HepG2 (cell line): Measurements from ENCODE around the gene AHCYL1. TPM values are rescaled to one million over a fixed set of nuclear protein-coding genes. Genes with fewer than 3 reads are reported as not detected.

Source experiments
- ATAC-seq: fragments of 200-7000 bp; cut with Tn5 transposase; 3 replicates; pipeline ENCODE4 v1.9.1; 2020; ENCODE audit warnings: mild to moderate bottlenecking, moderate library complexity
- BruUV-seq: library from RNA; stranded (reverse); fragments of 400-500 nt; replicated peaks from 2 replicates; lab custom pipeline; 2021; lab: Mats Ljungman, UMichigan
- CTCF ChIA-PET: fragments of 300-600 bp; formaldehyde crosslinking; extraction: SDS; loops from one replicate; lab custom pipeline; 2021; ENCODE audit warnings: low total read pairs, inconsistent platforms, low intra/inter-chr PET ratio; lab: Yijun Ruan, JAX
- POLR2A ChIA-PET: fragments of 350-600 bp; sonication (Branson Sonifier 250); formaldehyde crosslinking; loops from one replicate; lab custom pipeline; 2020; ENCODE audit warnings: antibody characterized with exemption, inconsistent platforms; lab: Yijun Ruan, JAX
- DNase-seq: peaks from one replicate; pipeline ENCODE4 v3.0.0-alpha.2; 2015; ENCODE audit warnings: low spot score
- FAIRE-seq: peaks from 3 replicates; lab custom pipeline; 2011; peaks lifted over from hg19 to GRCh38; lab: Jason Lieb, UNC
- H2AFZ ChIP-seq: one replicate; pipeline ENCODE4 v1.6.1; 2011; ENCODE audit warnings: low read length, inconsistent platforms
- H3K27ac ChIP-seq: fragments of 300-600 bp; 3 replicates; pipeline ENCODE4 v1.8.0; 2011; ENCODE audit warnings: mixed run types, mild to moderate bottlenecking, mixed read lengths, low read length, inconsistent platforms; ENCODE audit not compliant: insufficient read depth; ENCODE audit errors: extremely low read length
- H3K27me3 ChIP-seq, 2 experiments: fragments of 200-600 bp in 1 of 2; 2 replicates in 1 of 2; 3 replicates in 1 of 2; pipeline versions ENCODE4 v1.6.0 to v1.8.0; 2011; ENCODE audit warnings: low read length in 2 of 2, mild to moderate bottlenecking in 2 of 2, moderate library complexity in 2 of 2, inconsistent platforms in 1 of 2; ENCODE audit not compliant: insufficient read depth in 2 of 2, control insufficient read depth in 1 of 2
- H3K36me3 ChIP-seq, 2 experiments: fragments of 200-600 bp in 1 of 2; replicated peaks in 1 of 2; 2 replicates in 1 of 2; 3 replicates in 1 of 2; pipeline versions ENCODE4 v1.5.1 to v1.8.0; 2011; ENCODE audit warnings: low read length in 2 of 2, inconsistent platforms in 1 of 2; ENCODE audit not compliant: insufficient read depth in 2 of 2, control insufficient read depth in 1 of 2
- H3K4me1 ChIP-seq: 2 replicates; pipeline ENCODE4 v1.5.1; 2012; ENCODE audit warnings: low read length, inconsistent platforms; ENCODE audit not compliant: insufficient read depth
- H3K4me2 ChIP-seq: 2 replicates; pipeline ENCODE4 v1.6.0; 2011; ENCODE audit warnings: low read depth, low read length, inconsistent platforms
- H3K4me3 ChIP-seq, 3 experiments: fragments of 200-600 bp in 1 of 3; sonication (generic), shearing (Covaris generic) in 1 of 3; replicated peaks in 1 of 3; 2 replicates each; pipeline ENCODE4 v1.5.1; 2011 to 2016; ENCODE audit warnings: low read length in 3 of 3, inconsistent platforms in 2 of 3, low read depth in 2 of 3, mild to moderate bottlenecking in 2 of 3, control low read depth in 1 of 3, mixed read lengths in 1 of 3; ENCODE audit not compliant: insufficient read depth in 1 of 3
- H3K79me2 ChIP-seq: one replicate; pipeline ENCODE4 v1.6.1; 2011; ENCODE audit warnings: low read length, inconsistent platforms; ENCODE audit not compliant: insufficient read depth
- H3K9ac ChIP-seq: 2 replicates; pipeline ENCODE4 v1.6.0; 2011; ENCODE audit warnings: mild to moderate bottlenecking, low read depth, low read length, inconsistent platforms; ENCODE audit not compliant: insufficient read depth
- H3K9me3 ChIP-seq: 2 replicates; pipeline ENCODE4 v1.5.1; 2012; ENCODE audit warnings: mild to moderate bottlenecking, low read length
- H4K20me1 ChIP-seq: 2 replicates; pipeline ENCODE4 v1.6.0; 2011; ENCODE audit warnings: inconsistent platforms, mild to moderate bottlenecking, low read length, moderate library complexity; ENCODE audit not compliant: insufficient read depth
- EED ChIP-seq: sonication (generic); formaldehyde crosslinking; IDR thresholded peaks from 2 replicates; pipeline ENCODE4 v1.5.0; 2020; ENCODE audit warnings: mild to moderate bottlenecking, missing genetic modification reagents
- FOXM1 ChIP-seq: sonication (generic); formaldehyde crosslinking; IDR thresholded peaks from 2 replicates; pipeline ENCODE4 v1.5.0; 2020; ENCODE audit warnings: missing genetic modification reagents
- MAFG ChIP-seq: sonication (generic); formaldehyde crosslinking; IDR thresholded peaks from 2 replicates; pipeline ENCODE4 v1.5.1; 2020; ENCODE audit warnings: mild to moderate bottlenecking, missing genetic modification reagents
- RAD51 ChIP-seq: fragments of 450-650 bp; IDR thresholded peaks from 2 replicates; pipeline ENCODE4 v1.6.1; 2016; ENCODE audit warnings: borderline replicate concordance
- SAFB2 ChIP-seq: sonication (generic); formaldehyde crosslinking; IDR thresholded peaks from 2 replicates; pipeline ENCODE4 v1.5.1; 2020; ENCODE audit warnings: missing genetic modification reagents, low read depth, mild to moderate bottlenecking, borderline replicate concordance
- SNAPC2 ChIP-seq: sonication (generic); formaldehyde crosslinking; IDR thresholded peaks from 2 replicates; pipeline ENCODE4 v1.8.1; 2022; ENCODE audit warnings: mild to moderate bottlenecking, missing genetic modification reagents
- SNRNP70 ChIP-seq: fragments of 200-400 bp; formaldehyde crosslinking; IDR thresholded peaks from 2 replicates; pipeline ENCODE4 v1.6.1; 2017; ENCODE audit warnings: mild to moderate bottlenecking, low read depth, low read length, moderate library complexity
- UBTF ChIP-seq: sonication (generic); formaldehyde crosslinking; IDR thresholded peaks from 2 replicates; pipeline ENCODE4 v1.4.0; 2020; ENCODE audit warnings: mild to moderate bottlenecking, missing genetic modification reagents
- ZBTB1 ChIP-seq: sonication (generic); formaldehyde crosslinking; IDR thresholded peaks from 2 replicates; pipeline ENCODE4 v1.4.0; 2020; ENCODE audit warnings: missing genetic modification reagents, borderline replicate concordance
- ZHX1 ChIP-seq: sonication (generic); formaldehyde crosslinking; IDR thresholded peaks from 2 replicates; pipeline ENCODE4 v1.8.1; 2022; ENCODE audit warnings: low read depth, mild to moderate bottlenecking, missing genetic modification reagents
- ZMYM3 ChIP-seq: sonication (generic); formaldehyde crosslinking; IDR thresholded peaks from 2 replicates; pipeline ENCODE4 v1.5.1; 2020; ENCODE audit warnings: mild to moderate bottlenecking, missing genetic modification reagents
- ZNF335 ChIP-seq: sonication (generic); formaldehyde crosslinking; IDR thresholded peaks from 2 replicates; pipeline ENCODE4 v1.4.0; 2020; ENCODE audit warnings: missing genetic modification reagents
- ZNF576 ChIP-seq: sonication (generic); formaldehyde crosslinking; IDR thresholded peaks from 2 replicates; pipeline ENCODE4 v1.4.0; 2020; ENCODE audit warnings: mild to moderate bottlenecking, missing genetic modification reagents
- ZNF674 ChIP-seq: sonication (generic); formaldehyde crosslinking; IDR thresholded peaks from 2 replicates; pipeline ENCODE4 v1.5.0; 2020; ENCODE audit warnings: low read depth, mild to moderate bottlenecking, missing genetic modification reagents
- ZNF703 ChIP-seq: sonication (generic); formaldehyde crosslinking; IDR thresholded peaks from 2 replicates; pipeline ENCODE4 v1.5.1; 2020; ENCODE audit warnings: missing genetic modification reagents, mild to moderate bottlenecking, moderate library complexity, borderline replicate concordance
- WGBS: methylation state at CpG from one replicate; pipeline ENCODE4 v1.1.6; 2017; ENCODE audit warnings: low lambda C conversion rate; 5-methylcytosine and 5-hydroxymethylcytosine counted together
- in situ Hi-C: cut with HindIII; loops from 2 replicates; pipeline ENCODE4 v1.10.0; 2017; ENCODE audit warnings: low pct_unique_long_range_greater_than_20kb; ENCODE audit not compliant: extremely low pct_ligation_motif_present
- intact Hi-C: fragments of 100-400 bp; cut with micrococcal nuclease; formaldehyde crosslinking; loops from one replicate; pipeline ENCODE4 v1.10.0; 2022; ENCODE audit not compliant: unreplicated experiment
- polyA plus RNA-seq, 8 experiments: library from polyadenylated mRNA; depleted of rRNA in 3 of 8; stranded (reverse) in 7 of 8; unstranded in 1 of 8; fragments of >200 nt; fragmentation: Illumina TruSeq in 4 of 8; extraction: Trizol in 4 of 8; gene quantifications; 2 replicates each; pipeline versions ENCODE4 v1.2.1 to v1.2.3, GENCODE V29; 2011 to 2016; ENCODE audit warnings: low read depth in 4 of 8, missing spikeins in 1 of 8, mixed read lengths in 1 of 8; ENCODE audit not compliant: insufficient read depth in 1 of 8
- total RNA-seq, 5 experiments: library from RNA; depleted of rRNA; stranded (reverse); fragments of >200 nt; fragmentation: Illumina TruSeq; extraction: Trizol; gene quantifications; 2 replicates each; pipeline ENCODE4 v1.2.3, GENCODE V29; 2016; ENCODE audit warnings: low read depth in 1 of 5

Gene AHCYL1
- total and polyA plus RNA-seq, 2 of the 13 experiments (the other 11 are each of a cell fraction or from before 2014, with no cell fraction given) = 40.9 to 76.3 TPM

GRCh38 chr1:110038271-110038670, 53.7 kb downstream of the AHCYL1 start:
- no peak for ATAC-seq
- Histone ChIP-seq H3K4me2 (no peak overlapping the region), H3K27me3 (no peaks in the 10 kb centered on the region), H3K9me3 (no peaks in the 10 kb centered on the region), H3K9ac (no peak overlapping the region), H4K20me1 (peaks cover 4% of the 10 kb centered on the region; the same call in 1 of the 2 replicates), H3K27ac (no peak overlapping the region), H3K4me1 (peaks cover 24% of the 10 kb centered on the region), H3K79me2 (peaks cover 25% of the 10 kb centered on the region), H3K4me3 (no peak overlapping the region), H3K36me3 (peaks cover 21 to 53% of the 10 kb centered on the region in 2 experiments), H2AFZ (no peak overlapping the region)
- BruUV-seq = no TSS peak
- CTCF ChIA-PET = no interaction called here
- intact Hi-C loops = no loop called here
- no peak for TF ChIP-seq EED (CRISPR knock-in tag)
- TF ChIP-seq ZBTB1 (CRISPR knock-in tag) = no peak
- TF ChIP-seq ZNF335 = no peak
- TF ChIP-seq ZMYM3 = no peak
- no peak for TF ChIP-seq ZHX1 (CRISPR knock-in tag)
- TF ChIP-seq SNAPC2 (CRISPR knock-in tag) = no peak
- TF ChIP-seq ZNF703 (CRISPR knock-in tag) = no peak
- TF ChIP-seq MAFG (CRISPR knock-in tag) = no peak
- TF ChIP-seq RAD51 = no peak
- no peak for TF ChIP-seq ZNF576 (CRISPR knock-in tag)
- no peak for TF ChIP-seq FOXM1 (CRISPR knock-in tag)
- no peak for TF ChIP-seq SNRNP70
- no peak for TF ChIP-seq UBTF (CRISPR knock-in tag)
- no peak for TF ChIP-seq SAFB2 (CRISPR knock-in tag)
- TF ChIP-seq ZNF674 (CRISPR knock-in tag) = no peak
- DNase-seq = no peak
- 100% methylated on average over 3 of the region's 5 CpGs for WGBS
- in situ Hi-C loops = no loop called here
- no peak for FAIRE-seq
- POLR2A ChIA-PET = no interaction called here
